ENCODE data around the gene HOXC5.

HOXC5 gene

GRCh38 chr12:54008260-54008552, 24.6 kb upstream of the HOXC5 start:
- DNase-seq = no peak

GRCh38 chr12:54009171-54010052, 23.4 kb upstream of the HOXC5 start:
- peak; percentile 28 for DNase-seq

- DNase-seq = no peak
These were observed 22.5 kb upstream of the HOXC5 start for GRCh38 chr12:54010053-54010971.

GRCh38 chr12:54010972-54011664, 21.7 kb upstream of the HOXC5 start:
- DNase-seq = no peak

GRCh38 chr12:54011665-54012532, 21.0 kb upstream of the HOXC5 start:
- no peak for DNase-seq

- DNase-seq = no peak
These were observed 20.0 kb upstream of the HOXC5 start for GRCh38 chr12:54012631-54013409.

- DNase-seq = no peak
These were observed 18.4 kb upstream of the HOXC5 start for GRCh38 chr12:54014377-54015017.

- no peak for DNase-seq
These were observed 17.6 kb upstream of the HOXC5 start for GRCh38 chr12:54015018-54015931.

- no peak for DNase-seq
These were observed 16.8 kb upstream of the HOXC5 start for GRCh38 chr12:54016051-54016450.

GRCh38 chr12:54016478-54016964, 16.3 kb upstream of the HOXC5 start:
- DNase-seq = no peak

- DNase-seq = no peak
These were observed 15.6 kb upstream of the HOXC5 start for GRCh38 chr12:54017027-54017788.

- peak; percentile 67 for DNase-seq
These were observed 14.9 kb upstream of the HOXC5 start for GRCh38 chr12:54017878-54018467.

GRCh38 chr12:54018468-54018984, 14.3 kb upstream of the HOXC5 start:
- no peak for DNase-seq

GRCh38 chr12:54019091-54019811, 13.6 kb upstream of the HOXC5 start:
- no peak for DNase-seq

- no peak for DNase-seq
These were observed 12.8 kb upstream of the HOXC5 start for GRCh38 chr12:54019924-54020590.

- no peak for DNase-seq
These were observed 12.1 kb upstream of the HOXC5 start for GRCh38 chr12:54020591-54021405.
